ENCODE data around the gene MPV17. TPM values are rescaled to one million over a fixed set of nuclear protein-coding genes. Genes with fewer than 3 reads are reported as not detected.

The MPV17 gene
- total RNA-seq, 1 experiment from 2014 or later: 77.4 TPM

DNA sequence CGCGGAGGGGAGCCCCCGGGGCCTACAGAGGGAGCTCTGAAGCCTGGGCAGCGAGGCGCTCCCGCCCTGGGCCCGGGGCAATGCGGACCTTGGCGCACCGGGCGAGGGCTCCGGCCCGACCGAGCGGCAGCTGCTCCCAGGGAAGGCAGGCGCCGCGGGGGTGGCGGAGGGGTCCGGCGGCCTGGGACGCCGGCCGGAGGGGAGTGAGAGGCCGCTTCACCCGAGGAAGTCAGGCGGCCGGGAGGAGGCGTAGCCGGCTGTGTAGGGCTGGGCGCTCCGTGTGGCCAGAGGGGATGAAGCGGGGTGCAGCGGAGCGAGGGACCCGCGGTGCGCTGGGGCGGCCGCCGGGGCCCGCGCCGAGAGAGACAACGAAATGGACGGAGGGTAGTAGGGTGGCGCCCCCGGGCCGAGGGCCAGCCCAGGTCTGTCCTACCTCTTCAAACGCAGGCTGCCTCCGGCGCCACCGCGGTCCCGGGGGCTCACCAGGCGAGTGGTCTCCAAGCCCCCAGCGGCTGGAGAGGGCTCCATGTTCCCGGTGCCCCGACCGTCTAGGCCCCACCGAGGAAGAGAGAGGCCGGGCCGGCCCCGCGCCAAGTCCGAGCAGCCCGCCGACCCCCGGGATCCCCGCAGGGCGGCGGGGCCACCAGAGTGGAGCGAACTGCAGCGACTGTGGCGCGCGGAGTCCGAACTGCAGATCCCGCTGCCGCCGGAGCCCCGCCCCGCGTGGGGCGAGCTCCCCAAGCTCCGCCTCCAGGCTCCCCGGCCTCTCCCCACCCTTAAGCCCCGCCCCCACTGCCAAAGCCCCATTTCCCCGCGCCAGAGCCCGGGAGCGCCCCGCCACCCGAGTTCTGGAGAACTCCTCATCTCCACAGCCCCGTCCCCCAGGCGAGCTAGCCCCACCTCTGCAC lies 60.3 kb downstream of the MPV17 start, which contains the start of gene SLC30A3:
Gene SLC30A3, minus strand, starts transcription at position 669 of the 908 bp plus-strand sequence. Its CDS starts 141 bp downstream, at position 528.
- Mint-ChIP-seq H3K4me1 (ENCODE audit: low read depth, unreplicated experiment) (peaks cover 7% of the 10 kb centered on the region), H3K27me3 (ENCODE audit: unreplicated experiment) (peaks cover 43% of the 10 kb centered on the region), H3K4me3 (ENCODE audit: low read depth, unreplicated experiment) (peak within 1 kb of the TSS; percentile 67), H3K9me3 (ENCODE audit: low read depth, unreplicated experiment) (no peaks in the 10 kb centered on the region), H3K36me3 (ENCODE audit: insufficient read depth, unreplicated experiment) (peaks cover 12% of the 10 kb centered on the region), H3K27ac (ENCODE audit: unreplicated experiment) (no peak within 1 kb of the TSS)
- TF ChIP-seq, protein P1, sequence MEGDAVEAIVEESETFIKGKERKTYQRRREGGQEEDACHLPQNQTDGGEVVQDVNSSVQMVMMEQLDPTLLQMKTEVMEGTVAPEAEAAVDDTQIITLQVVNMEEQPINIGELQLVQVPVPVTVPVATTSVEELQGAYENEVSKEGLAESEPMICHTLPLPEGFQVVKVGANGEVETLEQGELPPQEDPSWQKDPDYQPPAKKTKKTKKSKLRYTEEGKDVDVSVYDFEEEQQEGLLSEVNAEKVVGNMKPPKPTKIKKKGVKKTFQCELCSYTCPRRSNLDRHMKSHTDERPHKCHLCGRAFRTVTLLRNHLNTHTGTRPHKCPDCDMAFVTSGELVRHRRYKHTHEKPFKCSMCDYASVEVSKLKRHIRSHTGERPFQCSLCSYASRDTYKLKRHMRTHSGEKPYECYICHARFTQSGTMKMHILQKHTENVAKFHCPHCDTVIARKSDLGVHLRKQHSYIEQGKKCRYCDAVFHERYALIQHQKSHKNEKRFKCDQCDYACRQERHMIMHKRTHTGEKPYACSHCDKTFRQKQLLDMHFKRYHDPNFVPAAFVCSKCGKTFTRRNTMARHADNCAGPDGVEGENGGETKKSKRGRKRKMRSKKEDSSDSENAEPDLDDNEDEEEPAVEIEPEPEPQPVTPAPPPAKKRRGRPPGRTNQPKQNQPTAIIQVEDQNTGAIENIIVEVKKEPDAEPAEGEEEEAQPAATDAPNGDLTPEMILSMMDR (IDR thresholded peaks at IDR 0.05; ENCODE audit: unreplicated experiment): no peak
- intact Hi-C loops (cut with micrococcal nuclease; ENCODE audit: unreplicated experiment): no loop called here
- CTCF ChIA-PET: interaction anchor here (0.9 to 2.0 kb wide), 2 partner anchors 17 to 31 kb away, joined by 4 to 9 read pairs; no protein-coding TSS in a partner anchor
- DNase-seq: peak; percentile 53
- no TSS peak for BruUV-seq (replicated peaks)

DNA sequence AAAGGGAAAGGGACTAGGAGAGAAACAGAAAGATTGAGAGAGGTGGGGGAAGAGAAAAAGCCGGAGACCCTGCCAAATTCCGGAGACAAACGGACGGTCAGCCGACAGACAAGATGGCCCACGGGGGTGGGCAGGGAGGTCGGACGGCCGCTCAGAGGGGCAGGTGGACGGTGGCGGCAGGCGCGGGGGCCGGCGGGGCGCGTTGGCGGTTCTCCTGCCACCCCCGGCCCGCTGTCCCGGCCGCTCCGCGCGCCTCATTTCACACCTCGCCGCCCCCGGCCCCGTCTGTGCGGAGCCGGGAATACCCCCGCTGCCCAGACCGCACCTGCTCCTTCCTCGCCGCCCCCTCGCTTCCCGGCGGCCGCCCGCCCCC lies 61.0 kb downstream of the MPV17 start:
- Mint-ChIP-seq H3K27me3 (ENCODE audit: unreplicated experiment) (peaks cover 51% of the 10 kb centered on the region), H3K9me3 (ENCODE audit: low read depth, unreplicated experiment) (no peaks in the 10 kb centered on the region), H3K4me3 (ENCODE audit: low read depth, unreplicated experiment) (peak overlapping the region; percentile 0), H3K4me1 (ENCODE audit: low read depth, unreplicated experiment) (peaks cover 7% of the 10 kb centered on the region), H3K27ac (ENCODE audit: unreplicated experiment) (no peak overlapping the region), H3K36me3 (ENCODE audit: insufficient read depth, unreplicated experiment) (peaks cover 12% of the 10 kb centered on the region)
- TF ChIP-seq, protein P1 (IDR thresholded peaks at IDR 0.05; ENCODE audit: unreplicated experiment): no peak
- BruUV-seq (replicated peaks): no TSS peak
- CTCF ChIA-PET: interaction anchor here (2.0 kb wide), 1 partner anchor 18 kb away, joined by 9 read pairs; no protein-coding TSS in a partner anchor
- no peak for DNase-seq
- intact Hi-C loops (cut with micrococcal nuclease; ENCODE audit: unreplicated experiment): no loop called here

DNA sequence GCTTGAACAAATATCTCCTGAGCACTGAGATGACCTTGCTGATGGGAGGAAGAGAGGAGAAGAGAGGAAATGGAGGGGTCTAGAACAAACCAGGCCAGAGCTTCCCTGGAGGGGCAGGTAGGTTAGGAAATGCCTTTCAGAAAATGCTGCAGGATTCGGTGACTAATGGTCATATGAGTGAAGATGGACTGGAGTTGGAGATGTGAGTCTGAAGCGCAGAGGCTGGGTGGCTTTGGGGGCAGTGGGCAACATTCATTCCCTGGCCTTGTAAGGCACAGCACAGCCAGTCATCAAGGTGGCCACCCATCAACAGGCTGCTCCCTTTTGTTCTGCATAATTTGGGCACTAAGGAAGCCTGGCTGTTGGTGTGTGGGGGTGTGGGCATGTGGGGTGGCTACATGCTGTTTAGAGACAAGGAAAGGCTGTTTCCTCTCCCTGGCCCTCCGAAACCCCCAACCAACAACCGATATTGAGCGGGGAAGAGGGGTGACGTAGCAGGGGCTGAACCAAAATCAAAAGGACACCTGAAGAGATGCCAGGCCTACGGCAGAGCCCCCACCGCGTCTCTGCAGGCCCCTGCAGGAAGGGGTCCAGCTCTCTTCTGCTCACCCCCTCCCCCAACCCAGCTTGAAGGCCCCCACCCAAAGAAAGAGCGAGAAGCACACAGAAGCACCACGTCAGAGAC lies 61.5 kb downstream of the MPV17 start:
- intact Hi-C loops (cut with micrococcal nuclease; ENCODE audit: unreplicated experiment): no loop called here
- H3K9me3 Mint-ChIP-seq (ENCODE audit: low read depth, unreplicated experiment): no peaks in the 10 kb centered on the region
- no peak for DNase-seq
- H3K27me3 Mint-ChIP-seq (ENCODE audit: unreplicated experiment): peaks cover 56% of the 10 kb centered on the region
- H3K36me3 Mint-ChIP-seq (ENCODE audit: insufficient read depth, unreplicated experiment): peaks cover 12% of the 10 kb centered on the region
- H3K4me3 Mint-ChIP-seq (ENCODE audit: low read depth, unreplicated experiment): peak overlapping the region; percentile 0
- no peak overlapping the region for H3K27ac Mint-ChIP-seq (ENCODE audit: unreplicated experiment)
- H3K4me1 Mint-ChIP-seq (ENCODE audit: low read depth, unreplicated experiment): peaks cover 7% of the 10 kb centered on the region
- CTCF ChIA-PET: interaction anchor here (2.0 kb wide), 1 partner anchor 19 kb away, joined by 9 read pairs; no protein-coding TSS in a partner anchor
- BruUV-seq (replicated peaks): no TSS peak
- TF ChIP-seq, protein P1 (IDR thresholded peaks at IDR 0.05; ENCODE audit: unreplicated experiment): no peak

Other genes starting within 250 kb of the MPV17 start
- 0.12 and 0.19 TPM in 2 replicates for gene EMILIN1, start 244.5 kb downstream of the MPV17 start, total RNA-seq (2022)
- 2.0 and 4.2 TPM in 2 replicates for gene KHK, start 236.3 kb downstream of the MPV17 start, total RNA-seq (2022)
- 3.7 and 9.3 TPM in 2 replicates for gene CGREF1, start 204.0 kb downstream of the MPV17 start, total RNA-seq (2022)
- gene ABHD1, start 199.3 kb downstream of the MPV17 start, total RNA-seq (2022): 0.56 and 0.64 TPM in 2 replicates
- gene PREB, start 188.5 kb downstream of the MPV17 start, total RNA-seq (2022): 54.0 and 60.1 TPM in 2 replicates
- gene PRR30, start 183.7 kb downstream of the MPV17 start, total RNA-seq (2022): not detected in 2 replicates
- gene TCF23, start 174.1 kb downstream of the MPV17 start, total RNA-seq (2022): not detected in 2 replicates
- 104 and 121 TPM in 2 replicates for gene ATRAID, start 111.1 kb downstream of the MPV17 start, total RNA-seq (2022)
- 39.6 and 42.3 TPM in 2 replicates for gene SLC5A6, start 110.8 kb downstream of the MPV17 start, total RNA-seq (2022)
- 68.2 and 71.6 TPM in 2 replicates for gene CAD, start 105.7 kb downstream of the MPV17 start, total RNA-seq (2022)
- 0.24 TPM in 1 of 2 replicates, not detected in the other for gene SLC30A3, start 60.0 kb downstream of the MPV17 start, total RNA-seq (2022)
- not detected in 2 replicates for gene DNAJC5G, start 47.7 kb downstream of the MPV17 start, total RNA-seq (2022)
- gene TRIM54, start 40.7 kb downstream of the MPV17 start, total RNA-seq (2022): 0.99 and 2.3 TPM in 2 replicates
- 4.6 and 6.6 TPM in 2 replicates for gene UCN, start 14.7 kb downstream of the MPV17 start, total RNA-seq (2022)
- gene GTF3C2, start 33.7 kb upstream of the MPV17 start, total RNA-seq (2022): 83.8 and 85.4 TPM in 2 replicates
- gene EIF2B4, start 47.2 kb upstream of the MPV17 start, total RNA-seq (2022): 42.0 and 43.7 TPM in 2 replicates
- 85.3 and 96.9 TPM in 2 replicates for gene SNX17, start 47.5 kb upstream of the MPV17 start, total RNA-seq (2022)
- 10.6 and 13.1 TPM in 2 replicates for gene ZNF513, start 57.6 kb upstream of the MPV17 start, total RNA-seq (2022)
- gene PPM1G, start 86.5 kb upstream of the MPV17 start, total RNA-seq (2022): 118 and 121 TPM in 2 replicates
- gene NRBP1, start 105.5 kb upstream of the MPV17 start, total RNA-seq (2022): 58.2 and 60.5 TPM in 2 replicates
- gene KRTCAP3, start 119.3 kb upstream of the MPV17 start, total RNA-seq (2022): 71.8 and 74.0 TPM in 2 replicates
- gene IFT172, start 166.6 kb upstream of the MPV17 start, total RNA-seq (2022): 37.5 and 41.7 TPM in 2 replicates
- gene FNDC4, start 172.1 kb upstream of the MPV17 start, total RNA-seq (2022): 5.3 and 7.2 TPM in 2 replicates
- 17.8 and 26.8 TPM in 2 replicates for gene GCKR, start 173.7 kb upstream of the MPV17 start, total RNA-seq (2022)

All from Calu3 (cell line).